Hepatocyte (in vitro differentiated cells): ENCODE results near the gene FRRS1. TPM values are rescaled to one million over a fixed set of nuclear protein-coding genes. Genes with fewer than 3 reads are reported as not detected.

Experiments
- DNase-seq: peaks from one replicate; pipeline ENCODE4 v3.0.0-alpha.2; 2016; ENCODE audit warnings: low spot score
- H2AFZ ChIP-seq: fragments of 200-600 bp; sonication (generic); 2 replicates; pipeline ENCODE4 v1.6.0; 2016; ENCODE audit warnings: antibody characterized with exemption, mild to moderate bottlenecking
- H3K27ac ChIP-seq: fragments of 200-600 bp; sonication (generic); 2 replicates; pipeline ENCODE4 v1.5.1; 2016; ENCODE audit warnings: mild to moderate bottlenecking
- H3K27me3 ChIP-seq: fragments of 200-600 bp; sonication (generic); 2 replicates; pipeline ENCODE4 v1.6.1; 2016
- H3K36me3 ChIP-seq: fragments of 200-600 bp; sonication (generic); replicated peaks from 2 replicates; pipeline ENCODE4 v1.5.1; 2016; ENCODE audit warnings: low read depth; ENCODE audit not compliant: insufficient read depth
- H3K4me1 ChIP-seq: fragments of 200-600 bp; sonication (generic); 2 replicates; pipeline ENCODE4 v1.5.1; 2016; ENCODE audit warnings: mild to moderate bottlenecking, moderate library complexity; ENCODE audit not compliant: insufficient read depth
- H3K4me2 ChIP-seq: fragments of 200-600 bp; sonication (generic); 2 replicates; pipeline ENCODE4 v1.6.0; 2016
- H3K4me3 ChIP-seq: fragments of 200-600 bp; sonication (generic); 2 replicates; pipeline ENCODE4 v1.5.1; 2016; ENCODE audit warnings: mild to moderate bottlenecking
- H3K79me2 ChIP-seq: fragments of 200-600 bp; sonication (generic); 2 replicates; pipeline ENCODE4 v1.6.0; 2017; ENCODE audit warnings: mild to moderate bottlenecking
- H3K9me2 ChIP-seq: fragments of 200-600 bp; sonication (generic); replicated peaks from 2 replicates; pipeline ENCODE4 v1.6.0; 2017; ENCODE audit warnings: mild to moderate bottlenecking; ENCODE audit not compliant: insufficient read depth
- H3K9me3 ChIP-seq: fragments of 200-600 bp; sonication (generic); 2 replicates; pipeline ENCODE4 v1.5.1; 2016; ENCODE audit warnings: low read depth, mild to moderate bottlenecking
- H4K20me1 ChIP-seq: fragments of 200-600 bp; sonication (generic); 2 replicates; pipeline ENCODE4 v1.6.0; 2016; ENCODE audit warnings: mild to moderate bottlenecking; ENCODE audit not compliant: insufficient read depth, poor library complexity, severe bottlenecking
- CTCF ChIP-seq: fragments of 200-600 bp; sonication (generic); IDR thresholded peaks from 2 replicates; pipeline ENCODE4 v1.5.1; 2016; ENCODE audit warnings: antibody characterized with exemption, mild to moderate bottlenecking; ENCODE audit not compliant: poor library complexity
- EZH2 ChIP-seq: fragments of 200-600 bp; sonication (generic); IDR thresholded peaks from 2 replicates; pipeline ENCODE4 v1.6.1; 2016; ENCODE audit warnings: antibody characterized with exemption, mild to moderate bottlenecking, borderline replicate concordance
- EZH2phosphoT487 ChIP-seq: fragments of 200-600 bp; sonication (generic); IDR thresholded peaks from one replicate; pipeline ENCODE4 v1.6.1; 2018; ENCODE audit warnings: antibody characterized with exemption, mild to moderate bottlenecking, low read depth, moderate library complexity; ENCODE audit not compliant: unreplicated experiment, severe bottlenecking
- WGBS: methylation state at CpG from one replicate; pipeline ENCODE4 v1.1.6; 2016; ENCODE audit warnings: low lambda C conversion rate; ENCODE audit errors: missing lambda C conversion rate; 5-methylcytosine and 5-hydroxymethylcytosine counted together
- polyA plus RNA-seq: library from polyadenylated mRNA; unstranded; fragments of >200 nt; fragmentation: Nextera tagmentation; extraction: Ambion mirVana; gene quantifications from 2 replicates; pipeline ENCODE4 v1.2.1, GENCODE V29; 2016
- total RNA-seq: library from RNA; depleted of rRNA; stranded (reverse); fragments of >200 nt; gene quantifications from 2 replicates; pipeline ENCODE4 v1.2.3, GENCODE V29; 2014

The FRRS1 gene
- total RNA-seq (26.8 and 31.3 TPM in 2 replicates), polyA plus RNA-seq (1.0 and 1.5 TPM in 2 replicates)

- Histone ChIP-seq H3K9me3 (no peaks in the 10 kb centered on the region), H3K4me1 (peaks cover 4% of the 10 kb centered on the region), H3K27ac (peak within 1 kb of the TSS; percentile 83), H3K79me2 (peaks cover 15% of the 10 kb centered on the region), H3K36me3 (no peaks in the 10 kb centered on the region), H3K9me2 (no peaks in the 10 kb centered on the region), H3K4me2 (peak within 1 kb of the TSS; percentile 71), H3K4me3 (peak within 1 kb of the TSS; percentile 39), H4K20me1 (no peaks in the 10 kb centered on the region), H3K27me3 (no peaks in the 10 kb centered on the region), H2AFZ (peak within 1 kb of the TSS; percentile 57)
- TF ChIP-seq EZH2 (no peak), EZH2phosphoT487 (no peak), CTCF (no peak)
- 4% methylated on average over 10 of the region's 10 CpGs for WGBS
- peak; percentile 80 for DNase-seq
Measured at GRCh38 chr1:99766378-99766800, at the start of gene FRRS1. Gene FRRS1 (minus strand): TSS chr1:99766635. CDS start chr1:99748768, 17,867 bp downstream.

GRCh38 chr1:99814373-99814900, 48.0 kb upstream of the FRRS1 start:
- Histone ChIP-seq H3K9me3 (no peaks in the 10 kb centered on the region), H3K79me2 (no peaks in the 10 kb centered on the region), H3K9me2 (no peaks in the 10 kb centered on the region), H3K27me3 (no peaks in the 10 kb centered on the region), H3K36me3 (no peaks in the 10 kb centered on the region), H3K27ac (no peak overlapping the region), H4K20me1 (no peaks in the 10 kb centered on the region), H3K4me1 (no peaks in the 10 kb centered on the region), H3K4me3 (no peak overlapping the region), H3K4me2 (no peak overlapping the region), H2AFZ (no peak overlapping the region)
- no peak for DNase-seq
- WGBS, result 77% methylated on average over 3 of the region's 3 CpGs
- no peak for TF ChIP-seq CTCF
- no peak for TF ChIP-seq EZH2

GRCh38 chr1:99811747-99812146, 45.3 kb upstream of the FRRS1 start:
- TF ChIP-seq CTCF (no peak), EZH2 (no peak), EZH2phosphoT487 (no peak)
- H3K9me2 ChIP-seq, result no peaks in the 10 kb centered on the region
- no peak overlapping the region for H2AFZ ChIP-seq
- 97% methylated on average over 1 of the region's 1 CpG for WGBS
- no peaks in the 10 kb centered on the region for H3K9me3 ChIP-seq
- H3K4me2 ChIP-seq, result no peak overlapping the region
- peaks cover 5% of the 10 kb centered on the region for H3K4me1 ChIP-seq
- H3K79me2 ChIP-seq, result no peaks in the 10 kb centered on the region
- H3K36me3 ChIP-seq, result no peaks in the 10 kb centered on the region
- H3K27ac ChIP-seq, result no peak overlapping the region
- no peaks in the 10 kb centered on the region for H4K20me1 ChIP-seq
- DNase-seq, result no peak
- H3K4me3 ChIP-seq, result no peak overlapping the region
- H3K27me3 ChIP-seq, result no peaks in the 10 kb centered on the region
